ENCODE data around the gene COL23A1. TPM values are rescaled to one million over a fixed set of nuclear protein-coding genes. Genes with fewer than 3 reads are reported as not detected.
A peak's percentile ranks its signal among the peaks of the same experiment; 100 is the strongest.

The COL23A1 gene
- total and polyA plus RNA-seq, 2 of the 13 experiments (the other 11 are each of a cell fraction or from before 2014, with no cell fraction given) = not detected

DNA sequence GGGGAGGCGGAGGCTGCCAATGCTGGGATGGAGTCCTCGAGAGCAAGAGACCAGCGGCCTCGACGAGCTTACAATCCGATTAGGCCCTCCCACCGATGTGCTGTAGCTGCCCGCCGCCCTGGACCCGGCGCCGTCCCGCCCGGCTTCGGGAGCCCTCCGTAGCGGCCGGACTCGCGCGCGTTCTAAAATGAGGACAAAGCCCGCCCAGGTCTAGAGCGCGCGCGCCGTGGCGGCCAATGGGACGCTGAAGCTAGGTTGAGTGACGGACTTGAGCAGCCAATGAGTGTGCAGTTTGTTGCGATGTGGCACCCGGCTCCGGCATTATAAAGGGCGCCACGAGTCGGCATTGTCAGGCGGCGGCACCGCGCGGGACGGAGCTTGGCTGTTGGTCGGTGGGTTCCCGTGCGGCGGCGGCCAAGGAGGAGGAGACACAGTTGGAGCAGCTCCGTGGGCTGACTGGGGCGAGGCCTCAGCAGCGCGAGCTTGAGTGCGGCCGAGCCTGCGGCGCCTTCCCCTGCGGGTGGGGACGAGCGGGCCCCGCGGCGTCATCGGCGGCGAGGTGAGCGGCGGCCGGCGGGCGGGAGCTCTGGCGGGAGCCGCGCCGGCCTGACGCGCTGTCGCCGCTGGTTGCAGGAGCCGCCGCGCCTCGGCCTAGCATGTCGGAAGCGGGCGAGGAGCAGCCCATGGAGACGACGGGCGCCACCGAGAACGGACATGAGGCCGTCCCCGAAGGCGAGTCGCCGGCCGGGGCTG lies 385.8 kb downstream of the COL23A1 start, which contains the start of gene HNRNPAB (continued):
- peak; percentile 90 for TF ChIP-seq ZNF350 (CRISPR knock-in tag; IDR thresholded peaks at IDR 0.05; ENCODE audit: borderline replicate concordance, low read depth)
- TF ChIP-seq RXRA (CRISPR knock-in tag; IDR thresholded peaks at IDR 0.05) = peak; percentile 64
- TF ChIP-seq ZNF607 (CRISPR knock-in tag; IDR thresholded peaks at IDR 0.05; ENCODE audit: borderline replicate concordance) = peak; percentile 92
- TF ChIP-seq, protein P1, sequence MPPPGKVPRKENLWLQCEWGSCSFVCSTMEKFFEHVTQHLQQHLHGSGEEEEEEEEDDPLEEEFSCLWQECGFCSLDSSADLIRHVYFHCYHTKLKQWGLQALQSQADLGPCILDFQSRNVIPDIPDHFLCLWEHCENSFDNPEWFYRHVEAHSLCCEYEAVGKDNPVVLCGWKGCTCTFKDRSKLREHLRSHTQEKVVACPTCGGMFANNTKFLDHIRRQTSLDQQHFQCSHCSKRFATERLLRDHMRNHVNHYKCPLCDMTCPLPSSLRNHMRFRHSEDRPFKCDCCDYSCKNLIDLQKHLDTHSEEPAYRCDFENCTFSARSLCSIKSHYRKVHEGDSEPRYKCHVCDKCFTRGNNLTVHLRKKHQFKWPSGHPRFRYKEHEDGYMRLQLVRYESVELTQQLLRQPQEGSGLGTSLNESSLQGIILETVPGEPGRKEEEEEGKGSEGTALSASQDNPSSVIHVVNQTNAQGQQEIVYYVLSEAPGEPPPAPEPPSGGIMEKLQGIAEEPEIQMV (CRISPR knock-in tag; IDR thresholded peaks at IDR 0.05; ENCODE audit: low read depth) = peak; percentile 78
- TF ChIP-seq ZNF143 (CRISPR knock-in tag; IDR thresholded peaks at IDR 0.05) = peak; percentile 20; the same call in 1 of the 2 replicates
- TF ChIP-seq ZNF720 (CRISPR knock-in tag; IDR thresholded peaks at IDR 0.05) = 0 out of 2 replicates have a peak, but pooled peaks have one; percentile 43
- TF ChIP-seq ZNF326 (CRISPR knock-in tag; IDR thresholded peaks at IDR 0.05; ENCODE audit: borderline replicate concordance) = no peak
- TF ChIP-seq AKAP8 (CRISPR knock-in tag; IDR thresholded peaks at IDR 0.05) = peak; percentile 70; the same call in 1 of the 2 replicates
- no peak for TF ChIP-seq NFE2 (CRISPR knock-in tag; IDR thresholded peaks at IDR 0.05)
- TF ChIP-seq, protein P2, sequence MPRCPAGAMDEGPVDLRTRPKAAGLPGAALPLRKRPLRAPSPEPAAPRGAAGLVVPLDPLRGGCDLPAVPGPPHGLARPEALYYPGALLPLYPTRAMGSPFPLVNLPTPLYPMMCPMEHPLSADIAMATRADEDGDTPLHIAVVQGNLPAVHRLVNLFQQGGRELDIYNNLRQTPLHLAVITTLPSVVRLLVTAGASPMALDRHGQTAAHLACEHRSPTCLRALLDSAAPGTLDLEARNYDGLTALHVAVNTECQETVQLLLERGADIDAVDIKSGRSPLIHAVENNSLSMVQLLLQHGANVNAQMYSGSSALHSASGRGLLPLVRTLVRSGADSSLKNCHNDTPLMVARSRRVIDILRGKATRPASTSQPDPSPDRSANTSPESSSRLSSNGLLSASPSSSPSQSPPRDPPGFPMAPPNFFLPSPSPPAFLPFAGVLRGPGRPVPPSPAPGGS (CRISPR knock-in tag; IDR thresholded peaks at IDR 0.05) = peak; percentile 83
- peak; percentile 56; the same call in 1 of the 2 replicates for TF ChIP-seq FOXK1 (CRISPR knock-in tag; IDR thresholded peaks at IDR 0.05; ENCODE audit: borderline replicate concordance, low read depth)
- TF ChIP-seq TCF12 (IDR thresholded peaks at IDR 0.05) = no peak
- TF ChIP-seq TCF12 (CRISPR knock-in tag; IDR thresholded peaks at IDR 0.05) = peak; percentile 42; the same call in 1 of the 2 replicates
- TF ChIP-seq ZNF547 (CRISPR knock-in tag; IDR thresholded peaks at IDR 0.05) = peak; percentile 92
- no peak for TF ChIP-seq RFX1 (IDR thresholded peaks at IDR 0.05)
- TF ChIP-seq, protein P3, sequence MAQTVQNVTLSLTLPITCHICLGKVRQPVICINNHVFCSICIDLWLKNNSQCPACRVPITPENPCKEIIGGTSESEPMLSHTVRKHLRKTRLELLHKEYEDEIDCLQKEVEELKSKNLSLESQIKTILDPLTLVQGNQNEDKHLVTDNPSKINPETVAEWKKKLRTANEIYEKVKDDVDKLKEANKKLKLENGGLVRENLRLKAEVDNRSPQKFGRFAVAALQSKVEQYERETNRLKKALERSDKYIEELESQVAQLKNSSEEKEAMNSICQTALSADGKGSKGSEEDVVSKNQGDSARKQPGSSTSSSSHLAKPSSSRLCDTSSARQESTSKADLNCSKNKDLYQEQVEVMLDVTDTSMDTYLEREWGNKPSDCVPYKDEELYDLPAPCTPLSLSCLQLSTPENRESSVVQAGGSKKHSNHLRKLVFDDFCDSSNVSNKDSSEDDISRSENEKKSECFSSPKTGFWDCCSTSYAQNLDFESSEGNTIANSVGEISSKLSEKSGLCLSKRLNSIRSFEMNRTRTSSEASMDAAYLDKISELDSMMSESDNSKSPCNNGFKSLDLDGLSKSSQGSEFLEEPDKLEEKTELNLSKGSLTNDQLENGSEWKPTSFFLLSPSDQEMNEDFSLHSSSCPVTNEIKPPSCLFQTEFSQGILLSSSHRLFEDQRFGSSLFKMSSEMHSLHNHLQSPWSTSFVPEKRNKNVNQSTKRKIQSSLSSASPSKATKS (CRISPR knock-in tag; IDR thresholded peaks at IDR 0.05) = no peak
- peak; percentile 94 for TF ChIP-seq BORCS8-MEF2B (CRISPR knock-in tag; IDR thresholded peaks at IDR 0.05)
- TF ChIP-seq, protein P4, sequence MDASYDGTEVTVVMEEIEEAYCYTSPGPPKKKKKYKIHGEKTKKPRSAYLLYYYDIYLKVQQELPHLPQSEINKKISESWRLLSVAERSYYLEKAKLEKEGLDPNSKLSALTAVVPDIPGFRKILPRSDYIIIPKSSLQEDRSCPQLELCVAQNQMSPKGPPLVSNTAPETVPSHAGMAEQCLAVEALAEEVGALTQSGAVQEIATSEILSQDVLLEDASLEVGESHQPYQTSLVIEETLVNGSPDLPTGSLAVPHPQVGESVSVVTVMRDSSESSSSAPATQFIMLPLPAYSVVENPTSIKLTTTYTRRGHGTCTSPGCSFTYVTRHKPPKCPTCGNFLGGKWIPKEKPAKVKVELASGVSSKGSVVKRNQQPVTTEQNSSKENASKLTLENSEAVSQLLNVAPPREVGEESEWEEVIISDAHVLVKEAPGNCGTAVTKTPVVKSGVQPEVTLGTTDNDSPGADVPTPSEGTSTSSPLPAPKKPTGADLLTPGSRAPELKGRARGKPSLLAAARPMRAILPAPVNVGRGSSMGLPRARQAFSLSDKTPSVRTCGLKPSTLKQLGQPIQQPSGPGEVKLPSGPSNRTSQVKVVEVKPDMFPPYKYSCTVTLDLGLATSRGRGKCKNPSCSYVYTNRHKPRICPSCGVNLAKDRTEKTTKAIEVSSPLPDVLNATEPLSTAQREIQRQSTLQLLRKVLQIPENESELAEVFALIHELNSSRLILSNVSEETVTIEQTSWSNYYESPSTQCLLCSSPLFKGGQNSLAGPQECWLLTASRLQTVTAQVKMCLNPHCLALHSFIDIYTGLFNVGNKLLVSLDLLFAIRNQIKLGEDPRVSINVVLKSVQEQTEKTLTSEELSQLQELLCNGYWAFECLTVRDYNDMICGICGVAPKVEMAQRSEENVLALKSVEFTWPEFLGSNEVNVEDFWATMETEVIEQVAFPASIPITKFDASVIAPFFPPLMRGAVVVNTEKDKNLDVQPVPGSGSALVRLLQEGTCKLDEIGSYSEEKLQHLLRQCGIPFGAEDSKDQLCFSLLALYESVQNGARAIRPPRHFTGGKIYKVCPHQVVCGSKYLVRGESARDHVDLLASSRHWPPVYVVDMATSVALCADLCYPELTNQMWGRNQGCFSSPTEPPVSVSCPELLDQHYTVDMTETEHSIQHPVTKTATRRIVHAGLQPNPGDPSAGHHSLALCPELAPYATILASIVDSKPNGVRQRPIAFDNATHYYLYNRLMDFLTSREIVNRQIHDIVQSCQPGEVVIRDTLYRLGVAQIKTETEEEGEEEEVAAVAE (CRISPR knock-in tag; IDR thresholded peaks at IDR 0.05; ENCODE audit: borderline replicate concordance) = peak; percentile 100
- no peak for TF ChIP-seq ZNF292 (CRISPR knock-in tag; IDR thresholded peaks at IDR 0.05; ENCODE audit: borderline replicate concordance, low read depth)
- TF ChIP-seq HNRNPL (IDR thresholded peaks at IDR 0.05; ENCODE audit: low read depth, low read length) = 0 out of 2 replicates have a peak, but pooled peaks have one; percentile 60
